ENCODE results near the gene TBC1D9.
A peak's percentile ranks its signal among the peaks of the same experiment; 100 is the strongest.

Gene TBC1D9

GRCh38 chr4:140769209-140769608 lies 13.0 kb upstream of the TBC1D9 start:
- H3K9me3 ChIP-seq (replicated peaks in 1 of 2; ENCODE audit: control insufficient read depth in 2 of 2, insufficient read depth in 1 of 2, low read depth in 1 of 2, low read length in 2 of 2): no peaks in the 10 kb centered on the region
- H3K23ac ChIP-seq (ENCODE audit: low read depth, low read length, poor library complexity): no peak overlapping the region
- H2AFZ ChIP-seq (ENCODE audit: low read length): no peak overlapping the region
- H2BK5ac ChIP-seq (ENCODE audit: low read length): no peak overlapping the region
- no peak for DNase-seq (ENCODE audit: low spot score)
- no peak overlapping the region for H3K4ac ChIP-seq (ENCODE audit: low read length)
- no CpG with 5 or more reads among the region's 3 CpGs for whole genome bisulfite sequencing, 2 donors (ENCODE audit: extremely low coverage in 2 of 2, insufficient read length in 2 of 2, insufficient replicate concordance in 1 of 2)
- H4K91ac ChIP-seq (ENCODE audit: low read depth, low read length, poor library complexity): no peak overlapping the region
- H3K4me2 ChIP-seq (ENCODE audit: insufficient read depth, low read length, poor library complexity, severe bottlenecking): no peak overlapping the region
- no peak overlapping the region for H2BK15ac ChIP-seq (ENCODE audit: low read length)
- H2BK12ac ChIP-seq (ENCODE audit: low read length): no peak overlapping the region
- no peak overlapping the region for H2BK120ac ChIP-seq (ENCODE audit: low read depth, low read length)
- H3K4me1 ChIP-seq (ENCODE audit: control insufficient read depth in 2 of 2, insufficient read depth in 1 of 2, low read depth in 1 of 2, low read length in 2 of 2): no peaks in the 10 kb centered on the region
- no peaks in the 10 kb centered on the region for H3K79me1 ChIP-seq (ENCODE audit: low read depth, low read length)
- H3K27ac ChIP-seq (replicated peaks; ENCODE audit: low read length): no peak overlapping the region
- no peak overlapping the region for H4K8ac ChIP-seq (ENCODE audit: low read depth, low read length)
- H2AK5ac ChIP-seq (ENCODE audit: low read depth, low read length): no peak overlapping the region
- no peak overlapping the region for H3K14ac ChIP-seq (ENCODE audit: low read length)
- H3K9ac ChIP-seq (ENCODE audit: low read depth, low read length, poor library complexity): no peak overlapping the region
- no peaks in the 10 kb centered on the region for H3K36me3 ChIP-seq (replicated peaks in 1 of 2; ENCODE audit: control insufficient read depth in 2 of 2, insufficient read depth in 2 of 2, low read length in 2 of 2)
- no peak overlapping the region for H3K4me3 ChIP-seq (ENCODE audit: low read length in 2 of 2)
- H3K18ac ChIP-seq (ENCODE audit: low read length): no peak overlapping the region
- no peaks in the 10 kb centered on the region for H3K27me3 ChIP-seq (ENCODE audit: control insufficient read depth in 3 of 3, insufficient read depth in 3 of 3, low read depth in 1 of 3, low read length in 3 of 3)

GRCh38 chr4:140764785-140765392 lies 8.7 kb upstream of the TBC1D9 start:
- Histone ChIP-seq H3K14ac (ENCODE audit: low read length) (no peak overlapping the region), H3K23ac (ENCODE audit: low read depth, low read length, poor library complexity) (no peak overlapping the region), H3K4me3 (ENCODE audit: low read length in 2 of 2) (no peak overlapping the region), H4K8ac (ENCODE audit: low read depth, low read length) (no peak overlapping the region), H2BK12ac (ENCODE audit: low read length) (no peak overlapping the region), H2BK120ac (ENCODE audit: low read depth, low read length) (no peak overlapping the region), H2AFZ (ENCODE audit: low read length) (no peak overlapping the region), H3K27me3 (ENCODE audit: control insufficient read depth in 3 of 3, insufficient read depth in 3 of 3, low read depth in 1 of 3, low read length in 3 of 3) (no peaks in the 10 kb centered on the region), H3K79me1 (ENCODE audit: low read depth, low read length) (no peaks in the 10 kb centered on the region), H2BK5ac (ENCODE audit: low read length) (no peak overlapping the region), H3K9me3 (replicated peaks in 1 of 2; ENCODE audit: control insufficient read depth in 2 of 2, insufficient read depth in 1 of 2, low read depth in 1 of 2, low read length in 2 of 2) (no peaks in the 10 kb centered on the region), H2BK15ac (ENCODE audit: low read length) (no peak overlapping the region), H3K27ac (replicated peaks; ENCODE audit: low read length) (no peak overlapping the region), H3K36me3 (replicated peaks in 1 of 2; ENCODE audit: control insufficient read depth in 2 of 2, insufficient read depth in 2 of 2, low read length in 2 of 2) (no peaks in the 10 kb centered on the region), H2AK5ac (ENCODE audit: low read depth, low read length) (no peak overlapping the region), H3K4ac (ENCODE audit: low read length) (no peak overlapping the region), H3K9ac (ENCODE audit: low read depth, low read length, poor library complexity) (no peak overlapping the region), H4K91ac (ENCODE audit: low read depth, low read length, poor library complexity) (no peak overlapping the region), H3K18ac (ENCODE audit: low read length) (no peak overlapping the region), H3K4me2 (ENCODE audit: insufficient read depth, low read length, poor library complexity, severe bottlenecking) (no peak overlapping the region), H3K4me1 (ENCODE audit: control insufficient read depth in 2 of 2, insufficient read depth in 1 of 2, low read depth in 1 of 2, low read length in 2 of 2) (no peaks in the 10 kb centered on the region)
- no CpG with 5 or more reads among the region's 7 CpGs for WGBS, 2 donors (ENCODE audit: extremely low coverage in 2 of 2, insufficient read length in 2 of 2, insufficient replicate concordance in 1 of 2)
- DNase-seq (ENCODE audit: low spot score): no peak

- no peak overlapping the region for H3K18ac ChIP-seq (ENCODE audit: low read length)
Measured at GRCh38 chr4:140762202-140762601, 6.0 kb upstream of the TBC1D9 start.

GRCh38 chr4:140757232-140757630 lies 1.0 kb upstream of the TBC1D9 start:
- no peak overlapping the region for H2AK5ac ChIP-seq (ENCODE audit: low read depth, low read length)
- DNase-seq (ENCODE audit: low spot score): no peak
- no peak overlapping the region for H3K4ac ChIP-seq (ENCODE audit: low read length)
- no peak overlapping the region for H3K9ac ChIP-seq (ENCODE audit: low read depth, low read length, poor library complexity)
- no peak overlapping the region for H2BK5ac ChIP-seq (ENCODE audit: low read length)
- peak overlapping the region; percentile 98 for H2AFZ ChIP-seq (ENCODE audit: low read length)
- H3K4me2 ChIP-seq (ENCODE audit: insufficient read depth, low read length, poor library complexity, severe bottlenecking): no peak overlapping the region
- H3K27me3 ChIP-seq (ENCODE audit: control insufficient read depth in 3 of 3, insufficient read depth in 3 of 3, low read depth in 1 of 3, low read length in 3 of 3): no peaks in the 10 kb centered on the region
- H3K36me3 ChIP-seq (replicated peaks in 1 of 2; ENCODE audit: control insufficient read depth in 2 of 2, insufficient read depth in 2 of 2, low read length in 2 of 2): peaks cover 3 to 17% of the 10 kb centered on the region in 2 donors
- no peak overlapping the region for H2BK120ac ChIP-seq (ENCODE audit: low read depth, low read length)
- peaks cover 0 to 4% of the 10 kb centered on the region in 2 donors for H3K4me1 ChIP-seq (ENCODE audit: control insufficient read depth in 2 of 2, insufficient read depth in 1 of 2, low read depth in 1 of 2, low read length in 2 of 2)
- H3K4me3 ChIP-seq (ENCODE audit: low read length in 2 of 2): peak overlapping the region in 1 of 2 donors; percentile 75
- no peak overlapping the region for H2BK15ac ChIP-seq (ENCODE audit: low read length)
- H3K23ac ChIP-seq (ENCODE audit: low read depth, low read length, poor library complexity): no peak overlapping the region
- no peak overlapping the region for H3K18ac ChIP-seq (ENCODE audit: low read length)
- H3K9me3 ChIP-seq (replicated peaks in 1 of 2; ENCODE audit: control insufficient read depth in 2 of 2, insufficient read depth in 1 of 2, low read depth in 1 of 2, low read length in 2 of 2): no peaks in the 10 kb centered on the region
- H3K27ac ChIP-seq (replicated peaks; ENCODE audit: low read length): no peak overlapping the region
- peaks cover 6% of the 10 kb centered on the region for H3K79me1 ChIP-seq (ENCODE audit: low read depth, low read length)
- no peak overlapping the region for H2BK12ac ChIP-seq (ENCODE audit: low read length)
- WGBS, 2 donors (ENCODE audit: extremely low coverage in 2 of 2, insufficient read length in 2 of 2, insufficient replicate concordance in 1 of 2): no CpG with 5 or more reads among the region's 3 CpGs
- H4K8ac ChIP-seq (ENCODE audit: low read depth, low read length): no peak overlapping the region
- H4K91ac ChIP-seq (ENCODE audit: low read depth, low read length, poor library complexity): no peak overlapping the region
- H3K14ac ChIP-seq (ENCODE audit: low read length): no peak overlapping the region

More at GRCh38 chr4:140762202-140762601, 6.0 kb upstream of the TBC1D9 start:
- no peaks in the 10 kb centered on the region for H3K27me3 ChIP-seq (ENCODE audit: control insufficient read depth in 3 of 3, insufficient read depth in 3 of 3, low read depth in 1 of 3, low read length in 3 of 3)
- H3K9ac ChIP-seq (ENCODE audit: low read depth, low read length, poor library complexity): no peak overlapping the region
- DNase-seq (ENCODE audit: low spot score): no peak
- no peak overlapping the region for H3K4ac ChIP-seq (ENCODE audit: low read length)
- no peak overlapping the region for H2BK5ac ChIP-seq (ENCODE audit: low read length)
- H3K4me3 ChIP-seq (ENCODE audit: low read length in 2 of 2): no peak overlapping the region
- no peak overlapping the region for H3K14ac ChIP-seq (ENCODE audit: low read length)
- no peak overlapping the region for H2BK15ac ChIP-seq (ENCODE audit: low read length)
- H3K9me3 ChIP-seq (replicated peaks in 1 of 2; ENCODE audit: control insufficient read depth in 2 of 2, insufficient read depth in 1 of 2, low read depth in 1 of 2, low read length in 2 of 2): no peaks in the 10 kb centered on the region
- no peak overlapping the region for H3K4me2 ChIP-seq (ENCODE audit: insufficient read depth, low read length, poor library complexity, severe bottlenecking)
- peaks cover 0 to 4% of the 10 kb centered on the region in 2 donors for H3K4me1 ChIP-seq (ENCODE audit: control insufficient read depth in 2 of 2, insufficient read depth in 1 of 2, low read depth in 1 of 2, low read length in 2 of 2)
- no peak overlapping the region for H4K8ac ChIP-seq (ENCODE audit: low read depth, low read length)
- no peak overlapping the region for H2AFZ ChIP-seq (ENCODE audit: low read length)
- no peak overlapping the region for H2BK12ac ChIP-seq (ENCODE audit: low read length)
- no peak overlapping the region for H3K27ac ChIP-seq (replicated peaks; ENCODE audit: low read length)
- H3K79me1 ChIP-seq (ENCODE audit: low read depth, low read length): no peaks in the 10 kb centered on the region
- H2AK5ac ChIP-seq (ENCODE audit: low read depth, low read length): no peak overlapping the region
- WGBS, 2 donors (ENCODE audit: extremely low coverage in 2 of 2, insufficient read length in 2 of 2, insufficient replicate concordance in 1 of 2): no CpG with 5 or more reads among the region's 3 CpGs
- no peak overlapping the region for H2BK120ac ChIP-seq (ENCODE audit: low read depth, low read length)
- H4K91ac ChIP-seq (ENCODE audit: low read depth, low read length, poor library complexity): no peak overlapping the region
- H3K36me3 ChIP-seq (replicated peaks in 1 of 2; ENCODE audit: control insufficient read depth in 2 of 2, insufficient read depth in 2 of 2, low read length in 2 of 2): no peaks in the 10 kb centered on the region
- H3K23ac ChIP-seq (ENCODE audit: low read depth, low read length, poor library complexity): no peak overlapping the region
